IPS-11a (cell line): Measurements from ENCODE around the gene PLK5.
"Not testable (repeated sequence)": the region's sequence is repeated elsewhere in the genome, so short reads cannot be mapped to it uniquely, and the experiment has no call there.

ENCODE experiments used
- H3K4me3 ChIP-seq: one replicate; pipeline ENCODE4 v1.5.1; 2013; ENCODE audit warnings: low read depth, low read length, control low read depth

PLK5 gene

GRCh38 chr19:1524972-1525325, 1.1 kb downstream of the PLK5 start:
- H3K4me3 ChIP-seq, result no peak overlapping the region

DNA sequence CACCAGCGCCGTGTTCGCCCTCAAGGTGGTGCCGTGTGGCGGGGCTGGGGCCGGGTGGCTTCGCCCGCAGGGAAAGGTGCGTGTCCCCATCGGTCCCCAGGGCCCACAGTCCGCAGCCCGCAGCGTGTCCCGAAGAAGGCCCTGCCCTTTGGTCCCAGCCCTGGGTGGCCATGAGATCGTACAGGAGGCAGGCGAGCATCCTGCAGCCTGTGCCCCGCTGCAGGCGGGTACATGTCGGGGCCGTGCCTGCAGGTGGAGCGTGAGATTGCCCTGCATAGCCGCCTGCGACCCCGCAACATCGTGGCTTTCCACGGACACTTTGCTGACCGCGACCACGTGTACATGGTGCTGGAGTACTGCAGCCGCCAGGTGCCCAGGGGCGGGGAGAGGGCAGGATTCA, 1.5 kb downstream of the PLK5 start:
- no peak overlapping the region for H3K4me3 ChIP-seq

DNA sequence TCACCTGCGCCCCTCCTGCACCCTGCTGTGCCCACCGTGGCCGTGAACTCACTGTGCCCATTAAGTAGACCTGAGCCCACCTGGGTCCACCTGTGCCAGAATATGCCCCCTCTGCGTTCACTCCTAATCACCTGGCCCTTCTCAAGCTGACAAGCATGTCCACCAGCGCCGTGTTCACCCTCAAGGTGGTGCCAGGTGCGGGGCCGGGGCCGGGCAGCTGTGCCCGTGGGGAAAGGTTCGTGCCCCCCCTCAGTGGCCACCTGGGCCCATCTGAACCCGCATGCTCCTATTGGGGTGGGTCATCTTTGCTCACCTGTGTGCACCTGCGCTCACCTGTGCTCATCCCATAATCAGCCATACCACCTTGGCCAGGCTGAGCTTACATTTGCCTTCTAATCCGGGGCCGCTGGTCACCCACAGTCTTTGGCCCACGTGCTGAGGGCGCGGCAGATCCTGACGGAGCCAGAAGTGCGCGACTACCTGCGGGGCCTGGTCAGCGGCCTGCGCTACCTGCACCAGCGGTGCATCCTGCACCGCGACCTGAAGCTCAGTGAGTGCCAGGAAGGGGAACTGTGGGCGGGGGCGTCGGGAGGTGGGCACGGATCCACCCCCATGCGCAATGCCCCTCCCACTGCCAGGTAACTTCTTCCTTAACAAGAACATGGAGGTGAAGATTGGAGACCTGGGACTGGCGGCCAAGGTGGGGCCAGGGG, 2.3 kb downstream of the PLK5 start:
- no peak overlapping the region for H3K4me3 ChIP-seq

- no peak overlapping the region for H3K4me3 ChIP-seq
These were observed 3.2 kb downstream of the PLK5 start for GRCh38 chr19:1526979-1527649.

DNA sequence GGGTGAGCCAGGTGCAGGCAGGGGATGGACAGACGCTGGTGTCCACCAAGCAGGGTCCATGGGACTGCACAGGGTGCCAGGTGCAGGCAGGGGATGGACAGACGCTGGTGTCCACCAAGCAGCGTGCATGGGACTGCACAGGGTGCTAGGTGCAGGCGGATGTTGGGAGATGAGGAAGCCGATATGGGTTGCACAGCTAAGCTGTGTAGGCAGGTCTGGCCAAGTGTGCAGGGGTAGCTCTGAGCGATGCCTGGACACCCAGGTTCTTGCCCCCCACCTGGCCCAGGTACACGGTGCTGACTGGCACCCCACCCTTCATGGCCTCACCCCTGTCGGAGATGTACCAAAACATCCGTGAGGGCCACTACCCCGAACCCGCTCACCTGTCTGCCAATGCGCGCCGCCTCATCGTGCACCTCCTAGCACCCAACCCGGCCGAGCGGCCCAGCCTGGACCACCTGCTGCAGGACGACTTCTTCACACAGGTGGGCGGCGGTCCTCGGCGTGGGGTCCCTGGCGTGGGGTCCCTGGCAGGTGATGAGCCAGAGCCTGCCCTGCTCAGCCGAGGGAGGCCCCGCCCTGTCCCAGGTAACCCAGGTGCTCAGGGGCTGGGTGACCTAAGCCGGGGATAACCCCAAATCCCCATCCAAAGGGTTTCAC, 3.9 kb downstream of the PLK5 start:
- H3K4me3 ChIP-seq, result no peak overlapping the region

DNA sequence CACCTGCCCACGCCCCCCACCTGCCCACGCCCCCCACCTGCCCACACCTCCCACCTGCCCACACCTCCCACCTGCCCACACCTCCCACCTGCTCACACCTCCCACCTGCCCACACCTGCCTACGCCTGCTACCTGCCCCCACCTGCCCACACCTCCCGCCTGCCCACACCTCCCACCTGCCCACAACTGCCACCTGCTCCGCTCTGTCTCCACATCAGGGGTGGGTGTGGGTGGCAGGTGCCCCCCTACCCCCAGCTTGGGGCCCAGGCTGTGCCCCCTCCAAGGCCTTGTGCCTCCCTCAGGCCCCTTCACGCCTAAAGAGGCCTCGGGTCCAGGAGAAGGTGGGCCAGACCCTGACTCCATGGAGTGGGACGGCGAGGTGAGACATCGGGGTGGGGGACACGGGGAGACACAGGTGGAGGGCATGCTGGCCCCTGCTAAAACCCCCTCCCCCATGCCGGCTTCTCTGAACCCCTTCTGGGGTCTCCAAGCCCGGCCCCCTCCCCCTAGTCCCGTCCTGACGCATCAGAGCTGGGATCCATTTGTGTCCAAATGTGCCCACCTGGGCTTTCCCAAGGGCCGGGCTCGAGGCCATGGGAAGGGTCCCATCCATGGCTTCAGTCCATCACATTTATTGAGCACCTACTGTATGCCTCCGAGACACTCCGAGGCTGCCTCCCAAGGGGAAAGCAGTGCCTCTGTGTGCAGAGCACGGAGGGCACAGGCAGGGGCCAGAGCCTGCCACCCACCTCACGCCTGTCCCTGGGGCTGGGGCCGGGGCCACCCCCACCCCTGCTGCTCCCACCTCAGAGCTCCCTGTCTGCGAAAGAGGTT, 4.9 kb downstream of the PLK5 start:
- H3K4me3 ChIP-seq, result no peak overlapping the region

DNA sequence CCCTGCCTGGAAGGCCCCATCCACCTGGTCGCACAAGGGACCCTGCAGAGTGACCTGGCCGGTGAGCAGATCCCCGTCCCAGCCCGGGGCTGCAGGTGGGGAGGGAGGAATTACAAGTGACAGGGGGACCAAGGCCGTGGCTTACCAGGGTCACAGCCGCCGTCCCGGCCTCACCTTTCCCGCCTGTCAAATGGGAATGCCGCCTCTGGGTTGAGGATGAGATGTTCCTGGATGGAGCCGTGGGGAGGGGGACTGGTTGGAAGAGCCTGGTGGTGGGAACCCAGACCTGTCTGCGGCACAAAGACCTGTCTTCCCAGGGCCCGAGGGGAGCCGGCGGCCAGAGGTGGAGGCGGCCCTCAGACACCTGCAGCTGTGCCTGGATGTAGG, 5.5 kb downstream of the PLK5 start:
- H3K4me3 ChIP-seq, result no peak overlapping the region

DNA sequence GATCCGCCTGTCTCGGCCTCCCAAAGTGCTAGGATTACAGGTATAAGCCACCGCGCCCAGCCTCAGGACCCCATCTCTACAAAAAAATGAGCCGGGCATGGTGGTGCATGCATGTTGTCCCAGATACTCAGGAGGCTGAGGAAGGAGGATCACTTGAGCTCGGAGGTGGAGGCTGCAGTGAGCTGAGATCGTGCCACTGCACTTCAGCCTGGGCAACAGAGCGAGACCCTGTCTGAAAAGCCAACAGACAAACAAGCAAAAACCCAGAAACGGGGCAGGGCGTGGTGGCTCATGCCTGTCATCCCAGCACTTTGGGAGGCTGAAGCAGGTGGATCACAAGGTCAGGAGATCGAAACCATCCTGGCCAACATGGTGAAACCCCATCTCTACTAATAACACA, 7.0 kb downstream of the PLK5 start:
- H3K4me3 ChIP-seq, result not testable (repeated sequence)

GRCh38 chr19:1531587-1531986, 7.7 kb downstream of the PLK5 start:
- H3K4me3 ChIP-seq, result no peak overlapping the region

DNA sequence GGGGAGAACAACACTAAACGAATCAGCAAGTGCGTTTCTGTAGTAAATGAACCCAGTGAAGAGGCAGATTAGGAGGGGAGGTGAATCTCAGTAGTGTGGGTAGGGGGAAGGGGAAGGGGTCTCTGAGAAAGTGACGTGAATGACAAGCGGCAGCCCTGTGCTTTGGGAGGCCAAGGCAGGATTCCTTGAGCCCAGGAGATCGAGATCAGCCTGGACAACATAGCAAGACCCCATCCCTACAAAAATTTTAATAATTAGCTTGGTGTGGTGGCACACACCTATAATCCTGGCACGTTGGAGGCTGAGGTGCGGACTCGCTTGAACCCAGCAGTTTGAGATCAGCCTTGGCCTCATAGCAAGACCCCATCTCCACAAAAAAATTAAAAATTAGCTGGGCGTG, 8.1 kb downstream of the PLK5 start:
- no peak overlapping the region for H3K4me3 ChIP-seq

GRCh38 chr19:1533510-1534150, 9.8 kb downstream of the PLK5 start:
- no peak overlapping the region for H3K4me3 ChIP-seq

GRCh38 chr19:1534972-1535371, 11.1 kb downstream of the PLK5 start:
- H3K4me3 ChIP-seq, result no peak overlapping the region

GRCh38 chr19:1535699-1536098, 11.8 kb downstream of the PLK5 start:
- not testable (repeated sequence) for H3K4me3 ChIP-seq

DNA sequence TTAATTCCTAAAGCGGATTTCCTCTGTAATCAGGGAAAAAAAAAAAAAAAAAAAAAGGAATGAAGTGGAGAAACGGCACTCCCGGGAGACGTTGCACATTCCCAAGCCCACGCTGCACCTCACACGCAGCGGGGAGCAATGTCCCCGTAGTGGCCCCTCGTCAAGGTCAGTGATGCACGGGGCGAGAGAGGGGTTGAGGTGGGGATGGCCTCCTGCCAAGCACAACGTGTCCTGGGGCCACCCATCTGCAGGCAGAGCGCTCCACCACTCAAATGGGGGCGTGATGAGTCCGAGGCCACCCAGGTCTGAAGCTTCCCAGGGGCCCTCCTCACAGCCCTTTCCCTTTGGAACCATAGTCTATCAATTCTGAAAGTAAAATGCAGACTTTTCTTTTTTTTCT, 15.1 kb downstream of the PLK5 start:
- no peak overlapping the region for H3K4me3 ChIP-seq

GRCh38 chr19:1539749-1540148, 15.9 kb downstream of the PLK5 start:
- not testable (repeated sequence) for H3K4me3 ChIP-seq

- H3K4me3 ChIP-seq, result no peak overlapping the region
These were observed 16.6 kb downstream of the PLK5 start for GRCh38 chr19:1540365-1540925.

DNA sequence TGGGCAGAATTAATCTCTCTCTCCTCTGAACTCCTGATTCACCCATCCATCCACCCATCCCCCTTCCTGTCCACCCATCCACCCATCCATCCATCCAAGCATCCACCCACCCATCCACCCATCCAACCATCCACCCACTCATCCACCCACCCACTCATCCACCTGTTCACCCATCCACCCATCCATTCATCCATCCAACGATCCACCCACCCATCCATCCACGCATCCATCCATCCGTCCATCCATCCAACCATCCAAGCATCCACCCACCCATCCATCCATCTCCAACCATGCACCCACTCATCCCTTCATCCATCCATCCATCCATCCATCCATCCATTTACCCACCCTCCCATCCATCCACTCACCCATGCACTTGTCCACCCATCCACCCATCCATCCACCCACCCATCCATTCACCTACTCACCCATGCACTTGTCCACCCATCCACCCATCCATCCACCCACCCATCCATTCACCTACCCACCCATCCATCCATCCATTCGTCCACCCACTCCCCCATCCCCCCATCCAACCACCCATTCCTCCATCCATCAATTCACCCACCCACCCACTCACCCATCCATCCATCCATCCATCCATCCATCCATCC, 25.6 kb downstream of the PLK5 start:
- H3K4me3 ChIP-seq, result no peak overlapping the region

GRCh38 chr19:1551068-1552040, 27.5 kb downstream of the PLK5 start:
- no peak overlapping the region for H3K4me3 ChIP-seq

- H3K4me3 ChIP-seq, result no peak overlapping the region
These were observed 29.5 kb downstream of the PLK5 start for GRCh38 chr19:1553415-1553814.
